NCI-H1105 treated with DMSO at 0.1 percent for 48 hours (cell line): ENCODE results near the gene RNLS.
"Not testable (repeated sequence)": the region's sequence is repeated elsewhere in the genome, so short reads cannot be mapped to it uniquely, and the experiment has no call there.

Source experiments
- DNase-seq: peaks from one replicate; lab custom pipeline; 2025; lab: John Stamatoyannopoulos, UW

Gene RNLS

GRCh38 chr10:88297103-88297502, 286.0 kb downstream of the RNLS start:
- no peak for DNase-seq

GRCh38 chr10:88293651-88294230, 289.4 kb downstream of the RNLS start:
- DNase-seq: no peak

GRCh38 chr10:88293073-88293472, 290.0 kb downstream of the RNLS start:
- DNase-seq: no peak

- DNase-seq: no peak
Observed at GRCh38 chr10:88292185-88292514, 291.0 kb downstream of the RNLS start.

GRCh38 chr10:88291289-88292184, 291.6 kb downstream of the RNLS start:
- DNase-seq: no peak

DNA sequence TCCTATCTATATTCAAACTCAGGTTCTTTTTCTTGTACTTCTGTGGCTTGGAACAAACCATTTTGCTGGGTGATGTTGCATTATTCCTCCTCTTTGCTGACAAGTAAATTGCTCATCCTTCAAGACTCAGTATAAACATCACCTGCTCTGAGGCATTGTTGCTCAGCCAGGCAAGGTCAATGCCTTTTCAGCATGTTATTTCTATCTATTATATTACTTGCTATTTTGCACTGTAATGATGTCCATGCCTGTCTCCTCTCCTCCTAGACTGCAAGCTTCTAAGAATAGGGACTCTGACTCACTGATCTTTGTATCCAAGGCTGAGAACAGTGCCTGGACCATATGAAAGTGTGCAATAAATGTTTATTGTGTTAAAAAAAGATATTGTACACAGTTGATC, 293.8 kb downstream of the RNLS start:
- no peak for DNase-seq

DNA sequence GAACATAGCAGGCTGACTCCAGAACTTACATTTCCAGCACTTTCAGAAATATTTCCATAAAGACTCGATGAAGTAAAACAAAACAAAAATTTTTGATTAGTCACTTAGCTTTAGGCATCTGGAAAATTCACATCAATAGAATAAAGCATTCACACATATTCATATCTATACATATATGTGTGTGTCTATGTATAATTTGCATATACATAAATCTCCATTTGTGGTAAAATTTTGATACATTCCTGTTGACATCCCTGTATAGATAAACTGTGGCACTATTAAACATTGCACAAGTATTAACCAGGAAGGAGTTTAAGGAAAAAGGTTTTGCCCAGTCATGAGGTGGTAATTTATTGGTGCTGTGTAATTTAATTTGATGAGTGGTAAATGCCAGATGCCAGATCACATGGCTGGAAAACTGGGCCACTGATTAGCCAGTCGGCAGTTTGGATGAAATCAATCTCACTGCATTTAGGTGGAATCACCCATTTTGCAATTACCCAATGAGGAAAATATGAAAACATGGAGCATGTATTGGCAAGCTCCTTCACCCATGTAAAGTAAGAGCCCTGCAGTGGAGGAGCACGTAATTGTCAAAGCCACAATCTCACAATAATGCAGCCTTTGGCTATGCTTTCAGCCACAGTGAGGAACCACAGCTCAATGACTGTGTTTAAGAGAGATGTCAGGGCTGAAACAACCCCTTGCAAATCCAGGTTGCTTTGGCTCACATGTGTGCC, 294.6 kb downstream of the RNLS start:
- no peak for DNase-seq

DNA sequence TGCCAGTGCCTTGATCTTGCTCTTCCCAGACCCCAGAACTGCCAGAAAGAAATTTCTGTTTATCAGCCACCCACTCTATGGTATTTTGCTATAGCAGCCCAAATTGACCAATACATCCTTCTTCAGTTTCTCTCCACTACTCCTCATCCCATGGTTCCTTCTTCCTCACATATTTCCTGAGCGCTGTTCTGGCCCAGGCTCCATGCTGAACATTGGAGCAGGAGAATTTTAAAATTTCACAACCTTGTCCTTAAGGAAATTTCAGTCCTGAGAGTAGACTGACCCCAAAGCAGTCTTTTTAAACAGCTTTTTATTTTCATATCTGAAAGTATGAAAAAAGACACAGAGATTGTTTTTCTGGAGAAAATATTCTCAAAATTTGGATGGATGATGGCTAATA, 297.1 kb downstream of the RNLS start:
- no peak for DNase-seq

GRCh38 chr10:88281592-88282347, 301.3 kb downstream of the RNLS start:
- no peak for DNase-seq

DNA sequence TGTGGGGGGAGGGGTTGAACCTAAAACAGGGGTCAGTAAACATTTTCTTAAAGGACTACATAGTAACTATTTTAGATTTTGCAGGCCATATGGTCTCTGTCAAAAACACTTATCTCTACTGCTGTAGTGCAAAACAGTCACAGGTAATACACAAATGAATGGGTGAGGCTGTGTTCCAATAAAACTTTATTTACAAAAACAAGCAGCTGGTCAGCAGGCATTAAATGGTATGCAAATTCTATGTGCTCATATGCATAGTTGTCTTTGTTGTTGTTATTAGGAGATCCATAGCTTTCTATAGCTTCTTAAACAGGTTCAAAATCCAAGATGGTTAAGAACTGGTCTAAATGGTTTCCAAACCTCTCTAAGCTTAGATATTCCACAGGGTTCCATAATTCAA, 302.6 kb downstream of the RNLS start:
- DNase-seq: no peak

- no peak for DNase-seq
Observed at GRCh38 chr10:88278912-88279311, 304.2 kb downstream of the RNLS start.

GRCh38 chr10:88276945-88277344, 306.2 kb downstream of the RNLS start:
- not testable (repeated sequence) for DNase-seq

- no peak for DNase-seq
Observed at GRCh38 chr10:88274286-88274685, 308.8 kb downstream of the RNLS start.

- no peak for DNase-seq
Observed at GRCh38 chr10:88273567-88273966, 309.6 kb downstream of the RNLS start.

GRCh38 chr10:88271761-88272543, 311.2 kb downstream of the RNLS start:
- no peak for DNase-seq

DNA sequence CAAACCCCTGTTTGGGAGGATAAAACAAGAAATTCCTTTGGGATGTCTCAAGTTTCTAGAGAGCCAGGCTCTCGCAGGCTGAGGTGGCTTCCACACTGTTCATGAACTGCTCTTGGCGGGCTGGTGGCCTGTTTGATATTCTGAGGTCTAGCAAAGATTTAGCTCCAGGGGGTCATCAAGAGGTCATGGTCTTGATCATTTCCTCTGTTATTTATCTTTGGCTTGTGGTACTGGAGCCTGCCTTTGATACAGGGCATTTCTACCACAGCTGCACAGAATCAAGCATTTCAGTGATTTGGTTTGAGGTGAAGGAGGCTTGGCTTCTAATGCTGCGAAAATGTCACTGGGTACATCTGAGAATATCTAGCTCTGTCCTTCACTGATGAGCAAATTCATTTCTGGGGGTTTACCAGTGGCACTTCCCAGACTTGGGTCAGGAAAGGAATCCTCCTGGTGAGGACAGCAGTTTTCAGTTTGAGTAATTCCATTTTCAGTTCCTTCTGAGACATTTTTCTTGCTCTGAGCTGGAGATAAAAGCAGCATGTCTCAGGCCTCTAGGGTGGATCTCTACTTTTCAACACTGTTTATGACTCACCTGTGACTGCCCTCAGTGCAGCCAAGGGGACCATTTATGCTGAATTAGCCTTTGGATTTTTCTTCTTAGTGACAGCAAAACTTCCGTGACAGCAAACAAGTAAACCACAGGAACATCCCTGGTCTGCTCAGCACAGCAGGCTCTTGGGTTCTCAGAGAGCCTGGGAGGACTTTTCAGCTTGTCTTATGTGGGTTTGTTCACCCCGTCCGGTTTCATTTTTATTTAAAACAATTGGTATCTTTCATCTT, 312.0 kb downstream of the RNLS start:
- no peak for DNase-seq

DNA sequence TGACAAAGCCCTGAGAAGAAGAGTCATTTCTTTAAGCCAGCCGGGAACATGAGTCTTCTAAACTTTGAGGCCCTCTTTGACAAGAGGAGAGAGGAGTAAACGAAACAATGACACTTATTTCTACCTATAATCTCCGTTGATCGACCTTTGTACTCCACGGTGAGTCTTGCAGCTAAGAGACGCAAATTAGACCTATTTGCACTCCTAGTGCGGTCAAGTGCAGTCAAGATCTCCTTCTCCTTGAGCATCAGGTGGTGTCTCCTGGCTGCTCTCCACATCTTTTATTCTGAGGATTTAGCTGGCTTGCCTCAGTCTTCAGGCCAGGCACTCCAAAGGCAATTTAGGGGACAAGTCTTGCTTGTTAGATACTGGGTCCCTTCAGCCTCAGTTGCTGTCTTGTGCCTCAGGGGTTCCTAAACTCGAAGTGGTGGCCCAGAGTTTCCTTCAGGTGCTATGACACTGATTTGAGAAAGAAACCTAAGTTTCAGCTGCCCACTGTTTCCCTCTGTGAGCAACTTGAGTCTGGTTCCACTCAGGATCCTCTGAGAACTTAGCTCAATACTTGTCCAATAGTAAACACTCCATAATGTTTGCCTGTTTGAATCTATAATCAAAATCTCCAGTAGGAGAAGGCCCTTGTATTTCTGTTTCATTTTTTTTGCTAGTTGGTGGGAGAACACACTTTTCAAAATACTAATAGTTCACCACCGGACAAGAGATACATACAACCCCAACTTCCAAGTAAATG, 312.9 kb downstream of the RNLS start:
- no peak for DNase-seq

- no peak for DNase-seq
Observed at GRCh38 chr10:88262591-88263234, 320.4 kb downstream of the RNLS start.

- DNase-seq: no peak
Observed at GRCh38 chr10:88261152-88261551, 322.0 kb downstream of the RNLS start.
